SK-N-SH (cell line): ENCODE results near the gene C2CD3. TPM values are rescaled to one million over a fixed set of nuclear protein-coding genes. Genes with fewer than 3 reads are reported as not detected.

Source experiments
- CTCF ChIA-PET: fragments of 300-600, 350-600 bp; formaldehyde crosslinking; extraction: SDS; loops from one replicate; lab custom pipeline; 2021; lab: Yijun Ruan, JAX
- POLR2A ChIA-PET: fragments of 350-600 bp; sonication (Branson Sonifier 250); formaldehyde crosslinking; extraction: SDS; loops from one replicate; lab custom pipeline; 2020; ENCODE audit warnings: antibody characterized with exemption, inconsistent platforms; lab: Yijun Ruan, JAX
- DNase-seq: peaks from one replicate; pipeline ENCODE4 v3.0.0; 2012
- H2AFZ ChIP-seq: fragments of 200-600 bp; sonication (generic); 2 replicates; pipeline ENCODE4 v1.8.1; 2016; ENCODE audit warnings: antibody characterized with exemption, mild to moderate bottlenecking, low read depth
- H3F3A ChIP-seq: fragments of 200-600 bp; sonication (generic); replicated peaks from 2 replicates; pipeline ENCODE3; 2016; ENCODE audit warnings: antibody characterized with exemption, mild to moderate bottlenecking; ENCODE audit not compliant: insufficient read depth
- H3K27ac ChIP-seq, 2 experiments: fragments of 200-500 bp in 1 of 2; fragments of 200-600 bp in 1 of 2; sonication (Bioruptor generic) in 1 of 2; sonication (generic), shearing (Covaris generic) in 1 of 2; 2 replicates each; pipeline versions ENCODE4 v1.5.1 to v1.6.1; 2014 to 2016; ENCODE audit warnings: low read depth in 2 of 2, inconsistent platforms in 1 of 2, low read length in 1 of 2, mild to moderate bottlenecking in 1 of 2, mixed read lengths in 1 of 2
- H3K27me3 ChIP-seq: fragments of 200-600 bp; sonication (generic), shearing (Covaris generic); 2 replicates; pipeline ENCODE4 v1.6.1; 2016; ENCODE audit warnings: mixed run types; ENCODE audit not compliant: insufficient read depth
- H3K36me3 ChIP-seq, 2 experiments: fragments of 200-500 bp in 1 of 2; fragments of 200-600 bp in 1 of 2; sonication (Bioruptor generic) in 1 of 2; sonication (generic) in 1 of 2; replicated peaks in 1 of 2; 2 replicates each; pipeline versions ENCODE3 to v1.5.1; 2014 to 2016; ENCODE audit warnings: low read length in 1 of 2, mild to moderate bottlenecking in 1 of 2; ENCODE audit not compliant: insufficient read depth in 2 of 2, control insufficient read depth in 1 of 2
- H3K4me1 ChIP-seq, 2 experiments: fragments of 200-500 bp in 1 of 2; fragments of 200-600 bp in 1 of 2; sonication (Bioruptor generic) in 1 of 2; sonication (generic), shearing (Covaris generic) in 1 of 2; 2 replicates each; pipeline versions ENCODE4 v1.5.1 to v1.6.1; 2014 to 2016; ENCODE audit warnings: low read depth in 1 of 2, low read length in 1 of 2, mixed run types in 1 of 2; ENCODE audit not compliant: insufficient read depth in 2 of 2, control insufficient read depth in 1 of 2
- H3K4me2 ChIP-seq: fragments of 200-600 bp; sonication (generic), shearing (Covaris generic); 2 replicates; pipeline ENCODE4 v1.6.1; 2017; ENCODE audit warnings: mixed run types
- H3K4me3 ChIP-seq, 2 experiments: fragments of 200-500 bp in 1 of 2; fragments of 200-600 bp in 1 of 2; sonication (Bioruptor generic) in 1 of 2; sonication (generic), shearing (Covaris generic) in 1 of 2; 2 replicates each; pipeline versions ENCODE4 v1.5.1 to v1.8.1; 2014 to 2016; ENCODE audit warnings: low read depth in 2 of 2, inconsistent platforms in 1 of 2, low read length in 1 of 2, mild to moderate bottlenecking in 1 of 2, mixed read lengths in 1 of 2, moderate library complexity in 1 of 2
- H3K79me2 ChIP-seq: fragments of 200-600 bp; sonication (generic); 2 replicates; pipeline ENCODE4 v1.8.1; 2017; ENCODE audit warnings: mild to moderate bottlenecking; ENCODE audit not compliant: insufficient read depth
- H3K9ac ChIP-seq: fragments of 200-600 bp; sonication (generic); 2 replicates; pipeline ENCODE4 v1.6.1; 2017; ENCODE audit warnings: mixed run types
- H3K9me2 ChIP-seq: fragments of 200-600 bp; sonication (generic); 2 replicates; pipeline ENCODE4 v1.6.1; 2017; ENCODE audit warnings: mixed run types
- H3K9me3 ChIP-seq: fragments of 200-600 bp; sonication (generic); 2 replicates; pipeline ENCODE4 v1.6.1; 2017; ENCODE audit warnings: mixed run types, mild to moderate bottlenecking, moderate library complexity
- H4K20me1 ChIP-seq: fragments of 200-600 bp; sonication (generic); 2 replicates; pipeline ENCODE4 v1.6.1; 2017; ENCODE audit warnings: mild to moderate bottlenecking, mixed run types; ENCODE audit not compliant: insufficient read depth
- ELF1 ChIP-seq: IDR thresholded peaks from 2 replicates; pipeline ENCODE4 v1.4.0; 2012
- EP300 ChIP-seq, 2 experiments: IDR thresholded peaks; 2 replicates each; pipeline versions ENCODE4 v1.4.0 to v1.6.1; 2012; ENCODE audit warnings: borderline replicate concordance in 1 of 2, low read depth in 1 of 2, low read length in 1 of 2
- GATA2 ChIP-seq: sonication (generic); formaldehyde crosslinking; IDR thresholded peaks from 2 replicates; pipeline ENCODE4 v1.5.0; 2020; ENCODE audit warnings: mild to moderate bottlenecking, missing genetic modification reagents
- JUND ChIP-seq: IDR thresholded peaks from 2 replicates; pipeline ENCODE4 v1.4.0; 2012
- MXI1 ChIP-seq: IDR thresholded peaks from 2 replicates; pipeline ENCODE4 v1.6.1; 2012; ENCODE audit warnings: mild to moderate bottlenecking, low read depth, low read length, improper control_type of control experiment
- NRF1 ChIP-seq: IDR thresholded peaks from 2 replicates; pipeline ENCODE4 v1.6.1; 2012; ENCODE audit warnings: low read depth, mild to moderate bottlenecking, low read length
- POLR2AphosphoS5 ChIP-seq: IDR thresholded peaks from 2 replicates; pipeline ENCODE4 v1.6.1; 2012; ENCODE audit warnings: low read depth, low read length
- RFX5 ChIP-seq: IDR thresholded peaks from 2 replicates; pipeline ENCODE4 v1.6.1; 2012; ENCODE audit warnings: mild to moderate bottlenecking, improper control_type of control experiment, low read length
- RXRA ChIP-seq: IDR thresholded peaks from 2 replicates; pipeline ENCODE4 v1.4.0; 2012; ENCODE audit warnings: low read depth, mild to moderate bottlenecking, borderline replicate concordance
- SIN3A ChIP-seq: IDR thresholded peaks from 2 replicates; pipeline ENCODE4 v1.6.1; 2012; ENCODE audit warnings: low read depth, mild to moderate bottlenecking, low read length, moderate library complexity, borderline replicate concordance
- SMC3 ChIP-seq: IDR thresholded peaks from 2 replicates; pipeline ENCODE4 v1.6.1; 2012; ENCODE audit warnings: low read depth, low read length, improper control_type of control experiment
- TEAD4 ChIP-seq: IDR thresholded peaks from 2 replicates; pipeline ENCODE4 v1.4.0; 2012; ENCODE audit warnings: mild to moderate bottlenecking, borderline replicate concordance; ENCODE audit not compliant: insufficient read depth
- YY1 ChIP-seq: IDR thresholded peaks from 2 replicates; pipeline ENCODE4 v1.4.0; 2012; ENCODE audit warnings: low read depth, mild to moderate bottlenecking
- WGBS: methylation state at CpG from one replicate; pipeline ENCODE4 v1.1.6; 2017; ENCODE audit warnings: low lambda C conversion rate; 5-methylcytosine and 5-hydroxymethylcytosine counted together
- polyA plus RNA-seq, 3 experiments: library from polyadenylated mRNA; depleted of rRNA; stranded (reverse); fragments of >200 nt; gene quantifications; 2 replicates each; pipeline ENCODE4 v1.2.3, GENCODE V29; 2012
- TF ChIP-seq, protein P1 (sequence below): IDR thresholded peaks from 2 replicates; pipeline ENCODE4 v1.4.0; 2012; ENCODE audit warnings: low read depth
- TF ChIP-seq, protein P2 (sequence below): fragments of 150-350 bp; IDR thresholded peaks from 2 replicates; pipeline ENCODE4 v1.6.1; 2016; ENCODE audit warnings: mild to moderate bottlenecking, low read depth, low read length
- TF ChIP-seq, protein P3 (sequence below): IDR thresholded peaks from 2 replicates; pipeline ENCODE4 v1.6.1; 2012; ENCODE audit warnings: mild to moderate bottlenecking, low read depth, low read length, moderate library complexity

Gene C2CD3
- polyA plus RNA-seq, 1 of the 3 experiments (the other 2 are of a cell fraction): 7.0 TPM

DNA sequence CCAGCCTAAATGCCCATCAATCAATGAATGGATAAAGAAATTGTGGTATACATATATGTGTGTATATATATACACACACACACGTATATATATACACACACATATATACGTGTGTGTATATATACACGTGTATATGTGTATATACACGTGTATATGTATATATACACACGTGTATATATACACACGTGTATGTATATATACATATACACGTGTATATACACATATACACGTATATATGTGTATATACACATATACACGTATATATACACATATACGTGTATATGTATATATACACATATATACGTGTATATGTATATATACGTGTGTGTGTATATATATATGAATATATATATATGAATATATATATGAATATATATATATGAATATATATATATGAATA, 54.1 kb downstream of the C2CD3 start:
- H3K79me2 ChIP-seq: peaks cover 9% of the 10 kb centered on the region; the same call in 1 of the 2 replicates
- H3K9me3 ChIP-seq: no peaks in the 10 kb centered on the region
- no peaks in the 10 kb centered on the region for H3K4me1 ChIP-seq
- no peak for TF ChIP-seq TEAD4
- TF ChIP-seq YY1: no peak
- H3F3A ChIP-seq: peaks cover 8% of the 10 kb centered on the region
- H2AFZ ChIP-seq: no peak overlapping the region
- DNase-seq: no peak
- H3K4me2 ChIP-seq: no peak overlapping the region
- H4K20me1 ChIP-seq: no peaks in the 10 kb centered on the region
- 89% methylated on average over 12 of the region's 12 CpGs for WGBS
- H3K9me2 ChIP-seq: no peaks in the 10 kb centered on the region
- no peak overlapping the region for H3K9ac ChIP-seq
- no peak overlapping the region for H3K27ac ChIP-seq
- peaks cover 24 to 54% of the 10 kb centered on the region in 2 experiments for H3K36me3 ChIP-seq
- H3K4me3 ChIP-seq: no peak overlapping the region
- ChIA-PET CTCF (no interaction called here), POLR2A (no interaction called here)
- H3K27me3 ChIP-seq: no peaks in the 10 kb centered on the region

DNA sequence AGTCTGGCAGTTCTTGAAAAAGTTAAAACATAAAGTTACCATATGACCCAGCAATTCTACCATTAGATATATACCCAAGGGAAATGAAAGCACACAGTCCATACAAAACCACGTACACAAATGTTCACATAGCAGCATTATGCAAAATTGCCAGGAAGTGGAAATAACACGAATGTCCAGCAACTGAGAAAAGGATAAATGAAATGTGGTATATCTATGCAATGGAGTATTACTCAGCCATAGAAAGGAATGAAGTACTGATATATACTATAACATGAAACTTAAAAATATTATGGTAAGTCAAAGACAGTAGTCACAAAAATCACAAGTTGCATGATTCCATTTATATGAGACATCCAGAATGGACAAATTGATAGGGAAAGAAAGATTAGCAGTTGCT, 57.9 kb downstream of the C2CD3 start:
- POLR2A ChIA-PET: no interaction called here
- Histone ChIP-seq H3K4me3 (no peak overlapping the region), H2AFZ (no peak overlapping the region), H3K4me2 (no peak overlapping the region), H3K27ac (no peak overlapping the region), H3F3A (peaks cover 4% of the 10 kb centered on the region), H3K79me2 (peaks cover 9% of the 10 kb centered on the region; the same call in 1 of the 2 replicates), H3K9me3 (no peaks in the 10 kb centered on the region), H3K36me3 (peaks cover 43 to 48% of the 10 kb centered on the region in 2 experiments), H3K4me1 (no peaks in the 10 kb centered on the region), H3K27me3 (no peaks in the 10 kb centered on the region), H4K20me1 (no peaks in the 10 kb centered on the region), H3K9ac (no peak overlapping the region), H3K9me2 (no peaks in the 10 kb centered on the region; the same call in 1 of the 2 replicates)
- DNase-seq: no peak
- WGBS: 100% methylated on average over 2 of the region's 2 CpGs
- CTCF ChIA-PET: no interaction called here
- no peak for TF ChIP-seq NRF1
- TF ChIP-seq TEAD4: no peak
- no peak for TF ChIP-seq MXI1
- no peak for TF ChIP-seq GATA2
- no peak for TF ChIP-seq EP300 (IDR thresholded peaks at IDR 0.05; ENCODE audit: borderline replicate concordance in 1 of 2, low read depth in 1 of 2, low read length in 1 of 2)
- no peak for TF ChIP-seq ELF1
- TF ChIP-seq, protein P1, sequence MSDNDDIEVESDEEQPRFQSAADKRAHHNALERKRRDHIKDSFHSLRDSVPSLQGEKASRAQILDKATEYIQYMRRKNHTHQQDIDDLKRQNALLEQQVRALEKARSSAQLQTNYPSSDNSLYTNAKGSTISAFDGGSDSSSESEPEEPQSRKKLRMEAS: no peak
- no peak for TF ChIP-seq POLR2AphosphoS5
- no peak for TF ChIP-seq RXRA
- TF ChIP-seq SIN3A: no peak
- TF ChIP-seq RFX5: no peak
- no peak for TF ChIP-seq JUND
- TF ChIP-seq, protein P2, sequence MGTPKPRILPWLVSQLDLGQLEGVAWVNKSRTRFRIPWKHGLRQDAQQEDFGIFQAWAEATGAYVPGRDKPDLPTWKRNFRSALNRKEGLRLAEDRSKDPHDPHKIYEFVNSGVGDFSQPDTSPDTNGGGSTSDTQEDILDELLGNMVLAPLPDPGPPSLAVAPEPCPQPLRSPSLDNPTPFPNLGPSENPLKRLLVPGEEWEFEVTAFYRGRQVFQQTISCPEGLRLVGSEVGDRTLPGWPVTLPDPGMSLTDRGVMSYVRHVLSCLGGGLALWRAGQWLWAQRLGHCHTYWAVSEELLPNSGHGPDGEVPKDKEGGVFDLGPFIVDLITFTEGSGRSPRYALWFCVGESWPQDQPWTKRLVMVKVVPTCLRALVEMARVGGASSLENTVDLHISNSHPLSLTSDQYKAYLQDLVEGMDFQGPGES: no peak
- TF ChIP-seq, protein P3, sequence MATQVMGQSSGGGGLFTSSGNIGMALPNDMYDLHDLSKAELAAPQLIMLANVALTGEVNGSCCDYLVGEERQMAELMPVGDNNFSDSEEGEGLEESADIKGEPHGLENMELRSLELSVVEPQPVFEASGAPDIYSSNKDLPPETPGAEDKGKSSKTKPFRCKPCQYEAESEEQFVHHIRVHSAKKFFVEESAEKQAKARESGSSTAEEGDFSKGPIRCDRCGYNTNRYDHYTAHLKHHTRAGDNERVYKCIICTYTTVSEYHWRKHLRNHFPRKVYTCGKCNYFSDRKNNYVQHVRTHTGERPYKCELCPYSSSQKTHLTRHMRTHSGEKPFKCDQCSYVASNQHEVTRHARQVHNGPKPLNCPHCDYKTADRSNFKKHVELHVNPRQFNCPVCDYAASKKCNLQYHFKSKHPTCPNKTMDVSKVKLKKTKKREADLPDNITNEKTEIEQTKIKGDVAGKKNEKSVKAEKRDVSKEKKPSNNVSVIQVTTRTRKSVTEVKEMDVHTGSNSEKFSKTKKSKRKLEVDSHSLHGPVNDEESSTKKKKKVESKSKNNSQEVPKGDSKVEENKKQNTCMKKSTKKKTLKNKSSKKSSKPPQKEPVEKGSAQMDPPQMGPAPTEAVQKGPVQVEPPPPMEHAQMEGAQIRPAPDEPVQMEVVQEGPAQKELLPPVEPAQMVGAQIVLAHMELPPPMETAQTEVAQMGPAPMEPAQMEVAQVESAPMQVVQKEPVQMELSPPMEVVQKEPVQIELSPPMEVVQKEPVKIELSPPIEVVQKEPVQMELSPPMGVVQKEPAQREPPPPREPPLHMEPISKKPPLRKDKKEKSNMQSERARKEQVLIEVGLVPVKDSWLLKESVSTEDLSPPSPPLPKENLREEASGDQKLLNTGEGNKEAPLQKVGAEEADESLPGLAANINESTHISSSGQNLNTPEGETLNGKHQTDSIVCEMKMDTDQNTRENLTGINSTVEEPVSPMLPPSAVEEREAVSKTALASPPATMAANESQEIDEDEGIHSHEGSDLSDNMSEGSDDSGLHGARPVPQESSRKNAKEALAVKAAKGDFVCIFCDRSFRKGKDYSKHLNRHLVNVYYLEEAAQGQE: no peak
- TF ChIP-seq SMC3: no peak
